ENCODE data around the gene TBC1D22A.

DNA sequence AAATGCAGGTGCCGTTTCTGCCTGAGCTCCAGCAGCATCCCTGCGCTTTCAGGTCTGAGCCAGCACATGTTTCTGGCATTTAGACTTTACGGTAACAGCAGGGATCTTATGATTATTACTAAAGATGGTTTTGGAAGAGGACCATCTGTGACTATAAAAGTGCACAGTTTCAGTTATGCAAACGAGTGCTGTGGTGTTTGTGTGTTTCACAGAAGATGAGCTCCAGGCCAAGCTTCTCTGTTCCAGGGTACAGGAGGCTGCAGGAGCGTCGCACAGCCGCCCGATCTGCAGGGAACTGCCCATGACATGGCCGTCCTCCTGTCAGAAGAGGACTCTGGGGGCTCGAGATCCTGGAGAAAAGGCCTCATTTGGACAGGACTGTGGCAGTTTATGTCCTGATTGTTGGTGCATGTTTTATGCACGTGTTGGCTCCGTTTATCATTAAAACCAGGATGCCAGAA, 297.3 kb downstream of the TBC1D22A start:
- TF ChIP-seq, protein P1, sequence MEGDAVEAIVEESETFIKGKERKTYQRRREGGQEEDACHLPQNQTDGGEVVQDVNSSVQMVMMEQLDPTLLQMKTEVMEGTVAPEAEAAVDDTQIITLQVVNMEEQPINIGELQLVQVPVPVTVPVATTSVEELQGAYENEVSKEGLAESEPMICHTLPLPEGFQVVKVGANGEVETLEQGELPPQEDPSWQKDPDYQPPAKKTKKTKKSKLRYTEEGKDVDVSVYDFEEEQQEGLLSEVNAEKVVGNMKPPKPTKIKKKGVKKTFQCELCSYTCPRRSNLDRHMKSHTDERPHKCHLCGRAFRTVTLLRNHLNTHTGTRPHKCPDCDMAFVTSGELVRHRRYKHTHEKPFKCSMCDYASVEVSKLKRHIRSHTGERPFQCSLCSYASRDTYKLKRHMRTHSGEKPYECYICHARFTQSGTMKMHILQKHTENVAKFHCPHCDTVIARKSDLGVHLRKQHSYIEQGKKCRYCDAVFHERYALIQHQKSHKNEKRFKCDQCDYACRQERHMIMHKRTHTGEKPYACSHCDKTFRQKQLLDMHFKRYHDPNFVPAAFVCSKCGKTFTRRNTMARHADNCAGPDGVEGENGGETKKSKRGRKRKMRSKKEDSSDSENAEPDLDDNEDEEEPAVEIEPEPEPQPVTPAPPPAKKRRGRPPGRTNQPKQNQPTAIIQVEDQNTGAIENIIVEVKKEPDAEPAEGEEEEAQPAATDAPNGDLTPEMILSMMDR (IDR thresholded peaks at IDR 0.05) = no peak
- TF ChIP-seq POLR2A (IDR thresholded peaks at IDR 0.05) = no peak

All from heart left ventricle (tissue), 13 donors.